ENCODE data around the gene ZNF746. TPM values are rescaled to one million over a fixed set of nuclear protein-coding genes. Genes with fewer than 3 reads are reported as not detected.

ZNF746 gene
- total RNA-seq, 2 donors from 2014 or later = 14.8 to 36.9 TPM

- Histone ChIP-seq H3K4me1 (no peaks in the 10 kb centered on the region), H3K27me3 (no peaks in the 10 kb centered on the region), H3K36me3 (replicated peaks in 1 of 2; ENCODE audit: insufficient read depth in 1 of 2, low read depth in 2 of 2) (no peaks in the 10 kb centered on the region), H3K9me3 (peaks cover 0 to 6% (median 0%) of the 10 kb centered on the region in 3 donors), H3K27ac (no peak overlapping the region), H3K4me3 (no peak overlapping the region)
- no peak for ATAC-seq
- intact Hi-C loops (cut with DNase I) = no loop called here
- TF ChIP-seq, protein P1, sequence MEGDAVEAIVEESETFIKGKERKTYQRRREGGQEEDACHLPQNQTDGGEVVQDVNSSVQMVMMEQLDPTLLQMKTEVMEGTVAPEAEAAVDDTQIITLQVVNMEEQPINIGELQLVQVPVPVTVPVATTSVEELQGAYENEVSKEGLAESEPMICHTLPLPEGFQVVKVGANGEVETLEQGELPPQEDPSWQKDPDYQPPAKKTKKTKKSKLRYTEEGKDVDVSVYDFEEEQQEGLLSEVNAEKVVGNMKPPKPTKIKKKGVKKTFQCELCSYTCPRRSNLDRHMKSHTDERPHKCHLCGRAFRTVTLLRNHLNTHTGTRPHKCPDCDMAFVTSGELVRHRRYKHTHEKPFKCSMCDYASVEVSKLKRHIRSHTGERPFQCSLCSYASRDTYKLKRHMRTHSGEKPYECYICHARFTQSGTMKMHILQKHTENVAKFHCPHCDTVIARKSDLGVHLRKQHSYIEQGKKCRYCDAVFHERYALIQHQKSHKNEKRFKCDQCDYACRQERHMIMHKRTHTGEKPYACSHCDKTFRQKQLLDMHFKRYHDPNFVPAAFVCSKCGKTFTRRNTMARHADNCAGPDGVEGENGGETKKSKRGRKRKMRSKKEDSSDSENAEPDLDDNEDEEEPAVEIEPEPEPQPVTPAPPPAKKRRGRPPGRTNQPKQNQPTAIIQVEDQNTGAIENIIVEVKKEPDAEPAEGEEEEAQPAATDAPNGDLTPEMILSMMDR (IDR thresholded peaks at IDR 0.05) = no peak
- TF ChIP-seq POLR2A (IDR thresholded peaks at IDR 0.05) = no peak
- DNase-seq = no peak
These were observed 12.6 kb upstream of the ZNF746 start for GRCh38 chr7:149510248-149510647.

- ATAC-seq (no peak), DNase-seq (no peak)
- intact Hi-C loops (cut with DNase I) = no loop called here
- peaks cover 0 to 6% (median 0%) of the 10 kb centered on the region in 3 donors for H3K9me3 ChIP-seq
- no peaks in the 10 kb centered on the region for H3K4me1 ChIP-seq
- TF ChIP-seq POLR2A (IDR thresholded peaks at IDR 0.05) = no peak
- TF ChIP-seq, protein P1 (IDR thresholded peaks at IDR 0.05) = no peak
- no peaks in the 10 kb centered on the region for H3K36me3 ChIP-seq (replicated peaks in 1 of 2; ENCODE audit: insufficient read depth in 1 of 2, low read depth in 2 of 2)
- H3K27ac ChIP-seq = no peak overlapping the region
- H3K4me3 ChIP-seq = no peak overlapping the region
- H3K27me3 ChIP-seq = no peaks in the 10 kb centered on the region
These were observed 12.2 kb upstream of the ZNF746 start for GRCh38 chr7:149509774-149510173.

- Histone ChIP-seq H3K27ac (no peak overlapping the region), H3K27me3 (no peaks in the 10 kb centered on the region), H3K36me3 (replicated peaks in 1 of 2; ENCODE audit: insufficient read depth in 1 of 2, low read depth in 2 of 2) (no peaks in the 10 kb centered on the region), H3K9me3 (peaks cover 0 to 6% (median 0%) of the 10 kb centered on the region in 3 donors), H3K4me1 (no peaks in the 10 kb centered on the region), H3K4me3 (no peak overlapping the region)
- DNase-seq (no peak), ATAC-seq (no peak)
- intact Hi-C loops (cut with DNase I) = no loop called here
- TF ChIP-seq, protein P1 (IDR thresholded peaks at IDR 0.05) = no peak
- no peak for TF ChIP-seq POLR2A (IDR thresholded peaks at IDR 0.05)
These were observed 7.9 kb upstream of the ZNF746 start for GRCh38 chr7:149505551-149505950.

- 63 to 72% methylated on average over 11 to 13 of the region's 13 CpGs for WGBS, 2 donors
- Histone ChIP-seq H3K4me1 (peaks cover 3% of the 10 kb centered on the region), H3K27ac (no peak overlapping the region), H3K27me3 (no peaks in the 10 kb centered on the region), H3K4me3 (no peak overlapping the region), H3K9me3 (no peaks in the 10 kb centered on the region), H3K36me3 (replicated peaks in 1 of 2; ENCODE audit: insufficient read depth in 1 of 2, low read depth in 2 of 2) (no peaks in the 10 kb centered on the region)
- ATAC-seq (no peak), DNase-seq (no peak)
- intact Hi-C loops (cut with DNase I) = no loop called here
- TF ChIP-seq, protein P1 (IDR thresholded peaks at IDR 0.05) = no peak
- TF ChIP-seq POLR2A (IDR thresholded peaks at IDR 0.05) = no peak
These were observed 4.0 kb upstream of the ZNF746 start for GRCh38 chr7:149501651-149502050.

DNA sequence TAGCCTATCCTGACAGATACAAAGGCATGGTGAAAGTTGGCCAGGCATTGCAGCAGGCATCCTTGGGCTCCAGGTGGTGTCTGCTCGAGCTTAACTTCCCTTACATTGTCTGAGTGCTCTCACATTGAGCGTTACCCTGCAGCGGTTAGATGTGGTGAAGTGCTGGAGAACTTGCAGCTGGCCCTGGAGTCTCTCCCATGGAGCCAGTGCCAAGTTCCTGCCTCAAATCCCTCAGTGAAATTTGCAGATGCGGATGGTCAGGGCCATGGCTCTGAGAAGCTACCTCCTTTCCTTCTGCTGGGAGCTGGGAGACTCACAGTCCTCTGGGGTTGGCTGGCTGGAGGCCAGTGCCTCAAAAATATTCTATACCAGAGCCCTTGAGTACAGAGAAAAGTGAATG, 3.3 kb upstream of the ZNF746 start:
- intact Hi-C loops (cut with DNase I) = no loop called here
- Histone ChIP-seq H3K9me3 (no peaks in the 10 kb centered on the region), H3K27me3 (no peaks in the 10 kb centered on the region), H3K36me3 (replicated peaks in 1 of 2; ENCODE audit: insufficient read depth in 1 of 2, low read depth in 2 of 2) (no peaks in the 10 kb centered on the region), H3K4me1 (peaks cover 11% of the 10 kb centered on the region), H3K27ac (no peak overlapping the region), H3K4me3 (no peak overlapping the region)
- WGBS, 2 donors = 52 to 64% methylated on average over 4 of the region's 4 CpGs
- no peak for ATAC-seq
- TF ChIP-seq, protein P1 (IDR thresholded peaks at IDR 0.05) = no peak
- TF ChIP-seq POLR2A (IDR thresholded peaks at IDR 0.05) = no peak
- no peak for DNase-seq
